ENCODE measurements around the gene ZFYVE27. TPM values are rescaled to one million over a fixed set of nuclear protein-coding genes. Genes with fewer than 3 reads are reported as not detected.

The ZFYVE27 gene
- total and polyA plus RNA-seq, 10 of the 15 experiments (the other 5 are each of a cell fraction or from before 2014, with no cell fraction given): 1.1 to 28.9 (median 21.4) TPM

DNA sequence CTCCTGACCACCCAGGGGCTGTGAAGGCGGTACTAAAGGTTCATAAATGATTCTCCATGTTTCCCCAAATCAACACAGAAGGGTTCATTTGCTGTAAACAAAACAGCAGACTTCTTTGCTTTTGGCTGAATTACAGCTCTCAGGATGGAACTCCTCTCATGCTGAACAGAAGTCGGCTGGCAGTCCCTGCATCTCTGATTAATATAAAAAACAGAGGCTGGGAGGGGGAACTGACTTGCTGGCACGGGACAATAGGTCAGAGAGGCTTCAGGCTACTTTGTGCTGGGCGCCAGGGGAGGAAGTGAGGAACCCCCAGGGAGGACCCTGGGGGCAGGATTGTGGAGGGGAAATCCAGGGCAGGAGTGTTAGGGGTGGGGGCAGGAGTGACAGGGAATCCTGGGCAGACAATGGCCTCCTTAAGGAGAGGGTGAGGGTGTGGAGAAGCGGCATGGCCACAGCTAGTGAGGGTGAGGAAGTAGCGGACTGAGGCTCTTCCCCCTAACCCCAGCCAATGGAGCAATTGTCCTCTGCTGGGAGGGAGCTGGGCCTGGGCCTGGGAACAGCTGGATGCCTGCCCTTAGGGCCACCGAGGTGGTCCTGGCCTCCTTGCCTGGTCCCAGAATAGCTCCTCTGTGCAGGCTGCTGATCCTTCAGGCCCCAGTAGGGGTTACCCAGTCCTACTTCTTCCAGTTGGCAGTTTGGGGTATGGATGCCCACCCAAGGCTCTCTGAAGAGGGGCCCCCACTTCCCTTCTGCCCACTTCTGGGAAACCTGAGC, 44.1 kb downstream of the ZFYVE27 start:
- TF ChIP-seq POLR2AphosphoS5 (IDR thresholded peaks at IDR 0.05; ENCODE audit: low read length) (no peak), CHD4 (IDR thresholded peaks at IDR 0.05) (no peak), ELK1 (IDR thresholded peaks at IDR 0.05; ENCODE audit: low read depth, low read length) (no peak), MYB (IDR thresholded peaks at IDR 0.05; ENCODE audit: borderline replicate concordance, low read depth, low read length) (no peak), MEF2A (IDR thresholded peaks at IDR 0.05; ENCODE audit: insufficient read depth, low read depth, low read length) (no peak), YBX1 (IDR thresholded peaks at IDR 0.05) (no peak)
- ChIA-PET CTCF (interaction anchor here (0.8 to 1.0 kb wide), 3 partner anchors 13 to 265 kb away, joined by 3 to 4 read pairs (median 3); no protein-coding TSS in a partner anchor), SMC1A (ENCODE audit: uncharacterized antibody, unreplicated experiment) (no interaction called here), RAD21 (ENCODE audit: unreplicated experiment) (interaction anchor here (0.6 kb wide), 1 partner anchor 1338 kb away, joined by 3 read pairs; no protein-coding TSS in a partner anchor), POLR2A (no interaction called here)
- Histone ChIP-seq H3K27me3 (replicated peaks in 1 of 2; ENCODE audit: control insufficient read depth in 2 of 2, insufficient read depth in 2 of 2, low read length in 1 of 2) (no peaks in the 10 kb centered on the region), H3K27ac (ENCODE audit: control insufficient read depth, insufficient read depth) (no peak overlapping the region), H3K36me3 (ENCODE audit: control insufficient read depth in 2 of 2, insufficient read depth in 2 of 2, low read length in 1 of 2) (no peaks in the 10 kb centered on the region), H3K4me2 (ENCODE audit: control insufficient read depth, insufficient read depth) (no peak overlapping the region), H3K9ac (ENCODE audit: control insufficient read depth, insufficient read depth, low read length) (no peak overlapping the region), H4K20me1 (ENCODE audit: control insufficient read depth, insufficient read depth) (no peaks in the 10 kb centered on the region), H3K4me1 (ENCODE audit: control insufficient read depth, insufficient read depth, low read length) (no peaks in the 10 kb centered on the region), H3K79me2 (ENCODE audit: control insufficient read depth, insufficient read depth, low read length) (no peaks in the 10 kb centered on the region), H3K9me3 (replicated peaks; ENCODE audit: control insufficient read depth, insufficient read depth, low read length) (no peaks in the 10 kb centered on the region), H3K4me3 (no peak overlapping the region), H2AFZ (ENCODE audit: control insufficient read depth, low read depth, low read length) (no peak overlapping the region)
- DNase-seq (ENCODE audit: low read depth, low spot score): no peak
- WGBS (ENCODE audit: insufficient coverage, insufficient replicate concordance, low lambda C conversion rate, missing lambda C conversion rate): 33% methylated on average over 7 of the region's 7 CpGs
- in situ Hi-C loops (cut with MboI): no loop called here
- ATAC-seq: no peak; the same call in 1 of the 3 replicates
- intact Hi-C loops (cut with micrococcal nuclease; ENCODE audit: unreplicated experiment): no loop called here
- BruUV-seq (replicated peaks): no TSS peak
- FAIRE-seq: no peak
